GM12878 (cell line): Measurements from ENCODE around the gene PUSL1.

Source experiments
- CTCF ChIP-seq, 3 experiments: IDR thresholded peaks in 2 of 3; conservative IDR thresholded peaks in 1 of 3; 2 replicates each; pipeline ENCODE4 v1.5.1; 2011; ENCODE audit warnings: low read depth in 3 of 3, low read length in 3 of 3, mild to moderate bottlenecking in 3 of 3, control low read depth in 2 of 3, moderate library complexity in 2 of 3, inconsistent platforms in 1 of 3, mixed read lengths in 1 of 3; ENCODE audit not compliant: control insufficient read depth in 2 of 3, insufficient read depth in 1 of 3; ENCODE audit errors: extremely low read depth in 1 of 3
- POLR2AphosphoS5 ChIP-seq: IDR thresholded peaks from 2 replicates; pipeline ENCODE4 v1.6.1; 2011; ENCODE audit warnings: mild to moderate bottlenecking, low read length, inconsistent platforms

- no peak for TF ChIP-seq CTCF (IDR thresholded peaks at IDR 0.05 in 2 of 3, conservative IDR thresholded peaks at IDR 0.05 in 1 of 3; ENCODE audit: control insufficient read depth in 2 of 3, extremely low read depth in 1 of 3, insufficient read depth in 1 of 3, low read depth in 3 of 3, low read length in 3 of 3)
- no peak for TF ChIP-seq POLR2AphosphoS5
Measured at GRCh38 chr1:1264026-1264425, 44.4 kb upstream of the PUSL1 start.
